ENCODE results near the gene MINDY1.

MINDY1 gene

GRCh38 chr1:151008244-151009205 lies 1.8 kb upstream of the MINDY1 start, which contains the start of gene PRUNE1:
Gene PRUNE1, plus strand, starts transcription at chr1:151008449. Its CDS starts 184 bp downstream, at chr1:151008633.
- in situ Hi-C loops (cut with MboI; ENCODE audit: low pct_unique_long_range_greater_than_20kb, low sequenced_read_pairs, unreplicated experiment) = no loop called here
- DNase-seq (ENCODE audit: low spot score) = peak; percentile 98
- TF ChIP-seq CTCF (IDR thresholded peaks at IDR 0.05; ENCODE audit: extremely low read depth, insufficient read depth, missing control alignments) = no peak

GRCh38 chr1:151007853-151008243 lies 1.1 kb upstream of the MINDY1 start:
- in situ Hi-C loops (cut with MboI; ENCODE audit: low pct_unique_long_range_greater_than_20kb, low sequenced_read_pairs, unreplicated experiment) = no loop called here
- no peak for DNase-seq (ENCODE audit: low spot score)
- TF ChIP-seq CTCF (IDR thresholded peaks at IDR 0.05; ENCODE audit: extremely low read depth, insufficient read depth, missing control alignments) = no peak

GRCh38 chr1:151005729-151006319 lies 878 bp downstream of the MINDY1 start:
- DNase-seq (ENCODE audit: low spot score) = no peak
- in situ Hi-C loops (cut with MboI; ENCODE audit: low pct_unique_long_range_greater_than_20kb, low sequenced_read_pairs, unreplicated experiment) = no loop called here
- no peak for TF ChIP-seq CTCF (IDR thresholded peaks at IDR 0.05; ENCODE audit: extremely low read depth, insufficient read depth, missing control alignments)

GRCh38 chr1:151003180-151003579 lies 3.5 kb downstream of the MINDY1 start:
- in situ Hi-C loops (cut with MboI; ENCODE audit: low pct_unique_long_range_greater_than_20kb, low sequenced_read_pairs, unreplicated experiment) = no loop called here
- DNase-seq (ENCODE audit: low spot score) = no peak
- TF ChIP-seq CTCF (IDR thresholded peaks at IDR 0.05; ENCODE audit: extremely low read depth, insufficient read depth, missing control alignments) = no peak

- in situ Hi-C loops (cut with MboI; ENCODE audit: low pct_unique_long_range_greater_than_20kb, low sequenced_read_pairs, unreplicated experiment) = no loop called here
- TF ChIP-seq CTCF (IDR thresholded peaks at IDR 0.05; ENCODE audit: extremely low read depth, insufficient read depth, missing control alignments) = no peak
- no peak for DNase-seq (ENCODE audit: low spot score)
Measured at GRCh38 chr1:151002611-151003010, 4.1 kb downstream of the MINDY1 start.

- no peak for DNase-seq (ENCODE audit: low spot score)
- in situ Hi-C loops (cut with MboI; ENCODE audit: low pct_unique_long_range_greater_than_20kb, low sequenced_read_pairs, unreplicated experiment) = no loop called here
- TF ChIP-seq CTCF (IDR thresholded peaks at IDR 0.05; ENCODE audit: extremely low read depth, insufficient read depth, missing control alignments) = no peak
Measured at GRCh38 chr1:151002051-151002450, 4.7 kb downstream of the MINDY1 start.
